Lung (tissue), 16 donors: ENCODE results near the gene ZNF583. TPM values are rescaled to one million over a fixed set of nuclear protein-coding genes. Genes with fewer than 3 reads are reported as not detected.

Experiments used
- ATAC-seq: fragments of 200-7000 bp; cut with Tn5 transposase; one replicate; pipeline ENCODE4 v1.9.1; 2020; ENCODE audit warnings: moderate number of reproducible peaks; ENCODE audit not compliant: insufficient read depth, low FRiP score
- DNase-seq, 3 donors: peaks; one replicate each; pipeline ENCODE4 v3.0.0-alpha.2; 2013 to 2017
- H3K27ac ChIP-seq, 2 donors: one replicate each; pipeline ENCODE4 v1.5.1; 2013; ENCODE audit warnings: mild to moderate bottlenecking in 2 of 2, moderate library complexity in 2 of 2, control low read depth in 1 of 2, inconsistent platforms in 1 of 2, low read depth in 1 of 2, low read length in 1 of 2
- H3K27me3 ChIP-seq, 3 donors: one replicate each; pipeline ENCODE4 v1.5.1; 2013; ENCODE audit warnings: low read length in 2 of 3; ENCODE audit not compliant: control insufficient read depth in 3 of 3, insufficient read depth in 3 of 3
- H3K36me3 ChIP-seq, 4 donors: one replicate each; pipeline ENCODE4 v1.5.1; 2013; ENCODE audit warnings: low read length in 4 of 4, mild to moderate bottlenecking in 1 of 4, moderate library complexity in 1 of 4; ENCODE audit not compliant: control insufficient read depth in 4 of 4, insufficient read depth in 4 of 4
- H3K4me1 ChIP-seq, 5 donors: one replicate each; pipeline ENCODE4 v1.5.1; 2013; ENCODE audit warnings: low read length in 5 of 5, mild to moderate bottlenecking in 2 of 5, moderate library complexity in 1 of 5; ENCODE audit not compliant: control insufficient read depth in 5 of 5, insufficient read depth in 5 of 5
- H3K4me3 ChIP-seq: one replicate; pipeline ENCODE4 v1.5.1; 2013; ENCODE audit warnings: mild to moderate bottlenecking, control low read depth, moderate library complexity
- H3K9ac ChIP-seq, 2 donors: one replicate each; pipeline ENCODE4 v1.5.1; 2013; ENCODE audit warnings: low read length in 2 of 2, control low read depth in 1 of 2; ENCODE audit not compliant: insufficient read depth in 1 of 2
- H3K9me3 ChIP-seq, 4 donors: one replicate each; pipeline ENCODE4 v1.5.1; 2013; ENCODE audit warnings: low read length in 3 of 4, mild to moderate bottlenecking in 1 of 4, moderate library complexity in 1 of 4; ENCODE audit not compliant: control insufficient read depth in 4 of 4, insufficient read depth in 3 of 4
- CTCF ChIP-seq: IDR thresholded peaks from 2 replicates; pipeline ENCODE4 v1.5.1; 2012; ENCODE audit warnings: mild to moderate bottlenecking; ENCODE audit errors: control extremely low read depth, extremely low read depth
- WGBS, 2 donors: extraction: QIAGEN DNeasy Blood & Tissue Kit; methylation state at CpG; one replicate each; pipeline ENCODE4 v1.1.7; 2013; 5-methylcytosine and 5-hydroxymethylcytosine counted together
- long read RNA-seq, 5 donors: transcript quantifications; one replicate each; lab custom pipeline, GENCODE V29; 2026
- polyA plus RNA-seq, 2 donors: library from polyadenylated mRNA; stranded (reverse); fragments of 200-250 nt; gene quantifications; one replicate each; pipeline ENCODE4 v1.2.1, GENCODE V29; 2013
- total RNA-seq, 2 donors: library from RNA; depleted of rRNA in 1 of 2; stranded (reverse); fragments of >200 nt in 1 of 2; gene quantifications; one replicate each; pipeline ENCODE4 v1.2.1, GENCODE V29; 2014 to 2021
- donor health status: control.
- donor health status: control.
- donor health status: Bipolar disorder and iron deficiency.
- donor health status: healthy.
- donor health status: DM: yes; HTN: yes; CAD: no.

ZNF583 gene
- total RNA-seq: 1 to 10 TPM; 4.7 to 9.1 TPM
- polyA plus RNA-seq: 1 to 10 TPM; 1.3 to 2.2 TPM
- long read RNA-seq, donor 1, full-length matches to known transcripts: 3 of 3 reads
- long read RNA-seq, donor 1, partial matches to known transcripts: 0 of 3 reads
- long read RNA-seq, donor 1, other reads (novel, unspliced or antisense): 0 of 3 reads
- long read RNA-seq, donor 2, full-length matches to known transcripts: 1 of 1 reads
- long read RNA-seq, donor 2, partial matches to known transcripts: 0 of 1 reads
- long read RNA-seq, donor 2, other reads (novel, unspliced or antisense): 0 of 1 reads
- long read RNA-seq, donor 3: 0 reads
- long read RNA-seq, donor 4: 0 reads
- long read RNA-seq, donor 5, full-length matches to known transcripts: 4 of 4 reads
- long read RNA-seq, donor 5, partial matches to known transcripts: 0 of 4 reads
- long read RNA-seq, donor 5, other reads (novel, unspliced or antisense): 0 of 4 reads

- Histone ChIP-seq H3K4me1 (peaks cover 0 to 14% (median 9%) of the 10 kb centered on the region in 5 donors), H3K27me3 (no peaks in the 10 kb centered on the region), H3K9ac (peak within 1 kb of the TSS; percentile 66 to 94), H3K9me3 (peaks cover 5 to 31% (median 21%) of the 10 kb centered on the region in 4 donors), H3K27ac (peak within 1 kb of the TSS; percentile 90 to 98), H3K36me3 (peaks cover 4 to 41% (median 26%) of the 10 kb centered on the region in 4 donors), H3K4me3 (peak within 1 kb of the TSS; percentile 96)
- no peak for TF ChIP-seq CTCF
- DNase-seq: peak; percentile 97 to 99 (median 99)
- 0 to 1% methylated on average over 69 to 70 of the region's 70 CpGs for WGBS, 2 donors
- ATAC-seq: peak; percentile 99
Measured at GRCh38 chr19:56403764-56404704, at the start of gene ZNF583. TSS of gene ZNF583 (plus strand) at chr19:56404332. CDS start at chr19:56407115, 2,783 bp downstream.

DNA sequence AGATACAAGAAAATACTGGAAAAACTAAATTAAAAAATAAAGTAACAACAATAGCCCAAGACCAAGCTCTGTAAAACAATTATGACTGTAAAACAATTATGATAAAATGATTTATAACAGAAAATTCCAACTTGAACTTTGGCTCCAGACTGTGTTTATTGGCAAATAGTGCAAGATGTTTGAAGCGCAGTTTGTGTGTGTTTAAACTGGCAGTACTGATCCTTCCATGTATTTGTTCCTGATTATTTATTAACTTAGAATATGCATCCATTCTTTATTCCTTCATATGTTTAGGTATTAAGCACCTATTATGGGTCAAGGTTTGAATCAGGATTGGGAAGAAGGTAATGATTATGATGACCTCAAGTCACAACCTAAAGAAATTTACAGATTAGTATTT lies 48.6 kb upstream of the ZNF583 start:
- no peak for TF ChIP-seq CTCF
- ATAC-seq (no peak), DNase-seq (no peak)
- H3K9me3 ChIP-seq: peaks cover 0 to 3% (median 0%) of the 10 kb centered on the region in 4 donors
- 80 to 85% methylated on average over 1 of the region's 1 CpG for WGBS, 2 donors
- H3K27me3 ChIP-seq: no peaks in the 10 kb centered on the region
- H3K36me3 ChIP-seq: no peaks in the 10 kb centered on the region
- H3K9ac ChIP-seq: no peak overlapping the region
- no peak overlapping the region for H3K4me3 ChIP-seq
- H3K27ac ChIP-seq: no peak overlapping the region
- H3K4me1 ChIP-seq: no peaks in the 10 kb centered on the region

- Histone ChIP-seq H3K9ac (no peak overlapping the region), H3K4me1 (no peaks in the 10 kb centered on the region), H3K36me3 (peaks cover 0 to 6% (median 2%) of the 10 kb centered on the region in 4 donors), H3K9me3 (peaks cover 0 to 5% (median 3%) of the 10 kb centered on the region in 4 donors), H3K27ac (no peak overlapping the region), H3K27me3 (no peaks in the 10 kb centered on the region), H3K4me3 (no peak overlapping the region)
- WGBS, 2 donors: 87 to 94% methylated on average over 2 of the region's 2 CpGs
- no peak for TF ChIP-seq CTCF
- DNase-seq (no peak), ATAC-seq (no peak)
Measured at GRCh38 chr19:56356944-56357343, 47.2 kb upstream of the ZNF583 start.
